SK-N-SH treated with all-trans-retinoic acid at 6 μM for 48 hours (cell line): ENCODE data around the gene RAB11FIP4.

ENCODE experiments used
- ATAC-seq: fragments of 200-7000 bp; cut with Tn5 transposase; 3 replicates; pipeline ENCODE4 v1.9.1; 2020; ENCODE audit warnings: mild to moderate bottlenecking, moderate library complexity
- ARNTL ChIP-seq: fragments of 450-650 bp; formaldehyde crosslinking; IDR thresholded peaks from 2 replicates; pipeline ENCODE4 v1.5.0; 2020; ENCODE audit warnings: low read depth, mild to moderate bottlenecking, moderate library complexity, borderline replicate concordance
- BACH2 ChIP-seq: fragments of 250-450 bp; sonication (Bioruptor Pico); IDR thresholded peaks from 2 replicates; pipeline ENCODE4 v1.9.0; 2021; ENCODE audit warnings: mild to moderate bottlenecking, borderline replicate concordance
- CSDC2 ChIP-seq: fragments of 250-450 bp; sonication (Bioruptor Pico); IDR thresholded peaks from 2 replicates; pipeline ENCODE4 v1.5.0; 2020; ENCODE audit warnings: mild to moderate bottlenecking, moderate library complexity
- GLIS3 ChIP-seq: fragments of 250-450 bp; sonication (Bioruptor Pico); IDR thresholded peaks from 2 replicates; pipeline ENCODE4 v1.5.0; 2020; ENCODE audit warnings: mild to moderate bottlenecking, moderate library complexity
- ISL1 ChIP-seq: fragments of 250-450 bp; sonication (Bioruptor Pico); IDR thresholded peaks from 2 replicates; pipeline ENCODE4 v2.1.2; 2022; ENCODE audit warnings: mild to moderate bottlenecking, moderate library complexity
- OSR1 ChIP-seq: fragments of 250-450 bp; sonication (Bioruptor Pico); IDR thresholded peaks from 2 replicates; pipeline ENCODE4 v1.8.0; 2022; ENCODE audit warnings: moderate library complexity, mild to moderate bottlenecking, inconsistent platforms
- PPARA ChIP-seq: fragments of 250-450 bp; sonication (Bioruptor Pico); IDR thresholded peaks from 2 replicates; pipeline ENCODE4 v1.5.0; 2020; ENCODE audit warnings: mild to moderate bottlenecking, borderline replicate concordance
- RARB ChIP-seq: fragments of 250-450 bp; sonication (Bioruptor Pico); IDR thresholded peaks from 2 replicates; pipeline ENCODE4 v1.8.0; 2021; ENCODE audit warnings: mild to moderate bottlenecking, moderate library complexity
- SNAI2 ChIP-seq: fragments of 250-450 bp; sonication (Bioruptor Pico); IDR thresholded peaks from 2 replicates; pipeline ENCODE4 v1.5.0; 2020; ENCODE audit warnings: mild to moderate bottlenecking, moderate library complexity
- TCF4 ChIP-seq: fragments of 250-450 bp; sonication (Bioruptor Pico); IDR thresholded peaks from 2 replicates; pipeline ENCODE4 v1.8.0; 2021; ENCODE audit warnings: mild to moderate bottlenecking, moderate library complexity, borderline replicate concordance
- TOX ChIP-seq: fragments of 250-450 bp; sonication (Bioruptor Pico); IDR thresholded peaks from 2 replicates; pipeline ENCODE4 v1.8.0; 2021; ENCODE audit warnings: mild to moderate bottlenecking, moderate library complexity, borderline replicate concordance
- ZC3H10 ChIP-seq: fragments of 250-450 bp; sonication (Bioruptor Pico); IDR thresholded peaks from 2 replicates; pipeline ENCODE4 v1.5.1; 2021; ENCODE audit warnings: mild to moderate bottlenecking, moderate library complexity
- ZFP3 ChIP-seq: fragments of 250-450 bp; sonication (Bioruptor Pico); IDR thresholded peaks from 2 replicates; pipeline ENCODE4 v1.5.0; 2020; ENCODE audit warnings: mild to moderate bottlenecking, moderate library complexity
- ZFP30 ChIP-seq: fragments of 450-650 bp; formaldehyde crosslinking; IDR thresholded peaks from 2 replicates; pipeline ENCODE4 v1.5.0; 2022; ENCODE audit warnings: mild to moderate bottlenecking, moderate library complexity
- ZNF565 ChIP-seq: fragments of 450-650 bp; formaldehyde crosslinking; conservative IDR thresholded peaks from 2 replicates; pipeline ENCODE4 v1.5.0; 2020; ENCODE audit warnings: low read depth, mild to moderate bottlenecking, moderate library complexity
- ZNF70 ChIP-seq: fragments of 450-650 bp; formaldehyde crosslinking; IDR thresholded peaks from 2 replicates; pipeline ENCODE4 v1.5.0; 2020; ENCODE audit warnings: mild to moderate bottlenecking, moderate library complexity
- ZNF8 ChIP-seq: fragments of 450-650 bp; formaldehyde crosslinking; IDR thresholded peaks from 2 replicates; pipeline ENCODE4 v1.5.0; 2020; ENCODE audit warnings: mild to moderate bottlenecking, moderate library complexity
- TF ChIP-seq, protein P1 (sequence below): fragments of 250-450 bp; sonication (Bioruptor Pico); IDR thresholded peaks from 2 replicates; pipeline ENCODE4 v1.5.1; 2020; ENCODE audit warnings: low read depth, mild to moderate bottlenecking, moderate library complexity
- TF ChIP-seq, protein P2 (sequence below): fragments of 250-450 bp; sonication (Bioruptor Pico); IDR thresholded peaks from 2 replicates; pipeline ENCODE4 v1.5.0; 2020; ENCODE audit warnings: mild to moderate bottlenecking, moderate library complexity
- TF ChIP-seq, protein P3 (sequence below): fragments of 250-450 bp; sonication (Bioruptor Pico); IDR thresholded peaks from 2 replicates; pipeline ENCODE4 v1.8.0; 2020; ENCODE audit warnings: mild to moderate bottlenecking, moderate library complexity, borderline replicate concordance
- TF ChIP-seq, protein P4 (sequence below): fragments of 250-450 bp; sonication (Bioruptor Pico); IDR thresholded peaks from 2 replicates; pipeline ENCODE4 v1.5.1; 2021; ENCODE audit warnings: mild to moderate bottlenecking, moderate library complexity
- TF ChIP-seq, protein P5 (sequence below): fragments of 250-450 bp; sonication (Bioruptor Pico); IDR thresholded peaks from 2 replicates; pipeline ENCODE4 v1.8.0; 2021; ENCODE audit warnings: low read depth, mild to moderate bottlenecking, moderate library complexity, borderline replicate concordance

Gene RAB11FIP4

DNA sequence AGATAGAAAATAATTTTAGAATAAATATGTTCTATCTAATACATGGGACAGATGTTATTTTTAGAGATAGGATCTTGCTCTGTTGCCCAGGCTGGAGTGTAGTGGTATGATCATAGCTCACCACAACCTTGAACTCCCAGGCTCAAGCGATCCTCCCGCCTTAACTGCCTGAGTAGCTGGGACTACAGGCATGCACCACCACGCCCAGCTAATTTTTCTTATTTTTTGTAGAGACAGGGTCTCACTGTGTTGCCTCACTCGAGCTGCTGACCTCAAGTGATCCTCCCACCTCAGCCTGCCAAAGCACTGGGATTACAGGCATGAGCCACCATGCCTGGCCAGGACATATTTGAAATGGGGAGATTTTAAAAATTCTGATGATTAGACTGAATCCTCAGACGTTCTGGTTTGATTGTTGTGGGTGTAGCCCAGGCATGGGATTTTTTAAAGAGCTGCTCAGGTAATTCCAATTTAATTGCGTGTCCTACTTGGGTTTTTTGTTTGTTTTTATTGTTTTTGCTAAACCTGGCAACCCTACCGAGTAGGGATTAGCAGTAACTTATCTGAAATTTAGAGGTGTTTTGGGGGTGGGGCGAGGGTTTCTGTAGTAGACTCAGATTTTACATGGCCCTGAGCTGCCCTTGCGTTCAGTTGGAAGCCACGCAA, 142.9 kb downstream of the RAB11FIP4 start:
- no peak for ATAC-seq
- TF ChIP-seq PPARA = no peak
- TF ChIP-seq, protein P1, sequence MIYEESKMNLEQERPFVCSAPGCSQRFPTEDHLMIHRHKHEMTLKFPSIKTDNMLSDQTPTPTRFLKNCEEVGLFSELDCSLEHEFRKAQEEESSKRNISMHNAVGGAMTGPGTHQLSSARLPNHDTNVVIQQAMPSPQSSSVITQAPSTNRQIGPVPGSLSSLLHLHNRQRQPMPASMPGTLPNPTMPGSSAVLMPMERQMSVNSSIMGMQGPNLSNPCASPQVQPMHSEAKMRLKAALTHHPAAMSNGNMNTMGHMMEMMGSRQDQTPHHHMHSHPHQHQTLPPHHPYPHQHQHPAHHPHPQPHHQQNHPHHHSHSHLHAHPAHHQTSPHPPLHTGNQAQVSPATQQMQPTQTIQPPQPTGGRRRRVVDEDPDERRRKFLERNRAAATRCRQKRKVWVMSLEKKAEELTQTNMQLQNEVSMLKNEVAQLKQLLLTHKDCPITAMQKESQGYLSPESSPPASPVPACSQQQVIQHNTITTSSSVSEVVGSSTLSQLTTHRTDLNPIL (CRISPR knock-in tag) = no peak
- no peak for TF ChIP-seq ISL1
- TF ChIP-seq BACH2 (CRISPR knock-in tag) = no peak
- TF ChIP-seq TOX = no peak
- TF ChIP-seq ZNF70 (CRISPR knock-in tag) = no peak
- TF ChIP-seq ZFP30 (CRISPR knock-in tag) = no peak
- no peak for TF ChIP-seq ARNTL (CRISPR knock-in tag)
- TF ChIP-seq TCF4 = no peak
- TF ChIP-seq, protein P2, sequence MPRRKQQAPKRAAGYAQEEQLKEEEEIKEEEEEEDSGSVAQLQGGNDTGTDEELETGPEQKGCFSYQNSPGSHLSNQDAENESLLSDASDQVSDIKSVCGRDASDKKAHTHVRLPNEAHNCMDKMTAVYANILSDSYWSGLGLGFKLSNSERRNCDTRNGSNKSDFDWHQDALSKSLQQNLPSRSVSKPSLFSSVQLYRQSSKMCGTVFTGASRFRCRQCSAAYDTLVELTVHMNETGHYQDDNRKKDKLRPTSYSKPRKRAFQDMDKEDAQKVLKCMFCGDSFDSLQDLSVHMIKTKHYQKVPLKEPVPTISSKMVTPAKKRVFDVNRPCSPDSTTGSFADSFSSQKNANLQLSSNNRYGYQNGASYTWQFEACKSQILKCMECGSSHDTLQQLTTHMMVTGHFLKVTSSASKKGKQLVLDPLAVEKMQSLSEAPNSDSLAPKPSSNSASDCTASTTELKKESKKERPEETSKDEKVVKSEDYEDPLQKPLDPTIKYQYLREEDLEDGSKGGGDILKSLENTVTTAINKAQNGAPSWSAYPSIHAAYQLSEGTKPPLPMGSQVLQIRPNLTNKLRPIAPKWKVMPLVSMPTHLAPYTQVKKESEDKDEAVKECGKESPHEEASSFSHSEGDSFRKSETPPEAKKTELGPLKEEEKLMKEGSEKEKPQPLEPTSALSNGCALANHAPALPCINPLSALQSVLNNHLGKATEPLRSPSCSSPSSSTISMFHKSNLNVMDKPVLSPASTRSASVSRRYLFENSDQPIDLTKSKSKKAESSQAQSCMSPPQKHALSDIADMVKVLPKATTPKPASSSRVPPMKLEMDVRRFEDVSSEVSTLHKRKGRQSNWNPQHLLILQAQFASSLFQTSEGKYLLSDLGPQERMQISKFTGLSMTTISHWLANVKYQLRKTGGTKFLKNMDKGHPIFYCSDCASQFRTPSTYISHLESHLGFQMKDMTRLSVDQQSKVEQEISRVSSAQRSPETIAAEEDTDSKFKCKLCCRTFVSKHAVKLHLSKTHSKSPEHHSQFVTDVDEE (CRISPR knock-in tag) = no peak
- TF ChIP-seq SNAI2 (CRISPR knock-in tag) = no peak
- TF ChIP-seq, protein P3, sequence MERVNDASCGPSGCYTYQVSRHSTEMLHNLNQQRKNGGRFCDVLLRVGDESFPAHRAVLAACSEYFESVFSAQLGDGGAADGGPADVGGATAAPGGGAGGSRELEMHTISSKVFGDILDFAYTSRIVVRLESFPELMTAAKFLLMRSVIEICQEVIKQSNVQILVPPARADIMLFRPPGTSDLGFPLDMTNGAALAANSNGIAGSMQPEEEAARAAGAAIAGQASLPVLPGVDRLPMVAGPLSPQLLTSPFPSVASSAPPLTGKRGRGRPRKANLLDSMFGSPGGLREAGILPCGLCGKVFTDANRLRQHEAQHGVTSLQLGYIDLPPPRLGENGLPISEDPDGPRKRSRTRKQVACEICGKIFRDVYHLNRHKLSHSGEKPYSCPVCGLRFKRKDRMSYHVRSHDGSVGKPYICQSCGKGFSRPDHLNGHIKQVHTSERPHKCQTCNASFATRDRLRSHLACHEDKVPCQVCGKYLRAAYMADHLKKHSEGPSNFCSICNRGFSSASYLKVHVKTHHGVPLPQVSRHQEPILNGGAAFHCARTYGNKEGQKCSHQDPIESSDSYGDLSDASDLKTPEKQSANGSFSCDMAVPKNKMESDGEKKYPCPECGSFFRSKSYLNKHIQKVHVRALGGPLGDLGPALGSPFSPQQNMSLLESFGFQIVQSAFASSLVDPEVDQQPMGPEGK (CRISPR knock-in tag) = no peak
- no peak for TF ChIP-seq CSDC2 (CRISPR knock-in tag)
- TF ChIP-seq GLIS3 = no peak
- TF ChIP-seq, protein P4, sequence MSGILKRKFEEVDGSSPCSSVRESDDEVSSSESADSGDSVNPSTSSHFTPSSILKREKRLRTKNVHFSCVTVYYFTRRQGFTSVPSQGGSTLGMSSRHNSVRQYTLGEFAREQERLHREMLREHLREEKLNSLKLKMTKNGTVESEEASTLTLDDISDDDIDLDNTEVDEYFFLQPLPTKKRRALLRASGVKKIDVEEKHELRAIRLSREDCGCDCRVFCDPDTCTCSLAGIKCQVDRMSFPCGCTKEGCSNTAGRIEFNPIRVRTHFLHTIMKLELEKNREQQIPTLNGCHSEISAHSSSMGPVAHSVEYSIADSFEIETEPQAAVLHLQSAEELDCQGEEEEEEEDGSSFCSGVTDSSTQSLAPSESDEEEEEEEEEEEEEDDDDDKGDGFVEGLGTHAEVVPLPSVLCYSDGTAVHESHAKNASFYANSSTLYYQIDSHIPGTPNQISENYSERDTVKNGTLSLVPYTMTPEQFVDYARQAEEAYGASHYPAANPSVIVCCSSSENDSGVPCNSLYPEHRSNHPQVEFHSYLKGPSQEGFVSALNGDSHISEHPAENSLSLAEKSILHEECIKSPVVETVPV = no peak
- TF ChIP-seq ZNF8 (CRISPR knock-in tag) = no peak
- no peak for TF ChIP-seq RARB
- TF ChIP-seq, protein P5, sequence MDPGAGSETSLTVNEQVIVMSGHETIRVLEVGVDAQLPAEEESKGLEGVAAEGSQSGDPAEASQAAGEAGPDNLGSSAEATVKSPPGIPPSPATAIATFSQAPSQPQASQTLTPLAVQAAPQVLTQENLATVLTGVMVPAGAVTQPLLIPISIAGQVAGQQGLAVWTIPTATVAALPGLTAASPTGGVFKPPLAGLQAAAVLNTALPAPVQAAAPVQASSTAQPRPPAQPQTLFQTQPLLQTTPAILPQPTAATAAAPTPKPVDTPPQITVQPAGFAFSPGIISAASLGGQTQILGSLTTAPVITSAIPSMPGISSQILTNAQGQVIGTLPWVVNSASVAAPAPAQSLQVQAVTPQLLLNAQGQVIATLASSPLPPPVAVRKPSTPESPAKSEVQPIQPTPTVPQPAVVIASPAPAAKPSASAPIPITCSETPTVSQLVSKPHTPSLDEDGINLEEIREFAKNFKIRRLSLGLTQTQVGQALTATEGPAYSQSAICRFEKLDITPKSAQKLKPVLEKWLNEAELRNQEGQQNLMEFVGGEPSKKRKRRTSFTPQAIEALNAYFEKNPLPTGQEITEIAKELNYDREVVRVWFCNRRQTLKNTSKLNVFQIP (CRISPR knock-in tag) = no peak
- TF ChIP-seq ZC3H10 = no peak
- no peak for TF ChIP-seq ZFP3 (CRISPR knock-in tag)

DNA sequence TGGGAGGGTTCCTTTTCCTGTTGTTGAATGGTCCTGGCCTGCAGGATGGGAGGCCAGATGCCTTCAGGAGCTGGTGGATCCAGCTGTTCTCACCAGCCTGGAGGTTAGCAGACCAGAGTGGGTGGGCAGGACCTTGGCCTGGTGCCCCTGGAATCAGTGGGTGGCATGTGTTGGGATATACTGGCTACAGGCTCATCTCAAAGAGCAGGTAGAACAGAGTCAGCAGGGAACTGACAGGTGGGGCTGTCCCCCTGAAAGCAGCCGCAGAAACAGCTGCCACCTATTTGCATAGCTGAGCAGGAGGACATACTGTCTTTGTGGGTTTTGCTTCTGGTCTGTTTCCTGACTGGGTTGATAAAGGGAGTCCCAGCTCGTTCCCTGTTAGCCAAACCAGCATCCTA, 144.1 kb downstream of the RAB11FIP4 start:
- no peak for ATAC-seq
- no peak for TF ChIP-seq ZNF565 (CRISPR knock-in tag)
- TF ChIP-seq ZNF8 (CRISPR knock-in tag) = no peak
- TF ChIP-seq OSR1 (CRISPR knock-in tag) = no peak

DNA sequence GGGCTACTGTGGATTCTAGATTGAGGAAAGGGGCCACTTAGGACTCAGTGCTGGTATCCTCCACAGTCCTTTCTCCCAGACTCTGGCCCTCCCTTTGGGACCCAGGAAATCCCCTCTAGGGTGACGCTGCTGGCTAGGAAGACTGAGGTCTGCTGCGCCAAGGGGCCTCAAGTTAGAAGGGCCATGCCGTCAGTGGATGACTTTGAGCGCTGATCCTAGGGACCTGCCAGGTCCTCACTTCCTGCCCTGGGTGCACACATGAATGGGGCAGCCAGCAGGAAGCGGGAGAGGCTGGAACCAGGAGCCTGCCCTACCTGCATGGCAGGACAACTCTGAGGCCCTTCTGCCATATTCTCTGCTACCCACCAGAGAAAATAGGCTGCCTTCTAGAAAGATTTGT, 145.0 kb downstream of the RAB11FIP4 start:
- no peak for ATAC-seq
- TF ChIP-seq, protein P1 (CRISPR knock-in tag) = no peak
- TF ChIP-seq SNAI2 (CRISPR knock-in tag) (no peak), ISL1 (no peak), ZNF8 (CRISPR knock-in tag) (no peak), ARNTL (CRISPR knock-in tag) (no peak), RARB (no peak), PPARA (no peak), OSR1 (CRISPR knock-in tag) (no peak), ZFP30 (CRISPR knock-in tag) (no peak), BACH2 (CRISPR knock-in tag) (no peak), ZNF70 (CRISPR knock-in tag) (no peak)
- TF ChIP-seq, protein P2 (CRISPR knock-in tag) = no peak
- TF ChIP-seq, protein P5 (CRISPR knock-in tag) = no peak
